PC-9 (cell line): ENCODE data around the gene TNRC6C. TPM values are rescaled to one million over a fixed set of nuclear protein-coding genes. Genes with fewer than 3 reads are reported as not detected.

ENCODE experiments used
- BruUV-seq: library from RNA; stranded (reverse); fragments of 400-500 nt; replicated peaks from 2 replicates; lab custom pipeline; 2021; lab: Mats Ljungman, UMichigan
- CTCF ChIA-PET: fragments of 300-600 bp; sonication (Branson Sonifier 250); formaldehyde crosslinking; loops from one replicate; lab custom pipeline; 2022; ENCODE audit warnings: antibody characterized with exemption; lab: Charles Lee
- POLR2A ChIA-PET: fragments of 300-600 bp; sonication (Branson Sonifier 250); formaldehyde crosslinking; loops from one replicate; lab custom pipeline; 2022; ENCODE audit warnings: antibody characterized with exemption; ENCODE audit not compliant: unreplicated experiment; lab: Charles Lee
- DNase-seq, 2 experiments: peaks; one replicate each; pipeline versions ENCODE4 v3.0.0 to v3.0.0-alpha.2; 2015 to 2022; ENCODE audit warnings: mixed read lengths in 1 of 2
- H2AFZ ChIP-seq: fragments of 200-600 bp; sonication (generic); 2 replicates; pipeline ENCODE4 v1.8.1; 2017; ENCODE audit warnings: antibody characterized with exemption
- H3F3A ChIP-seq: fragments of 200-600 bp; sonication (generic); 2 replicates; pipeline ENCODE4 v1.8.1; 2017; ENCODE audit warnings: antibody characterized with exemption, mild to moderate bottlenecking, low read depth; ENCODE audit not compliant: insufficient read depth
- H3K27ac ChIP-seq: fragments of 200-600 bp; sonication (generic); 2 replicates; pipeline ENCODE4 v1.6.1; 2016; ENCODE audit warnings: mixed run types
- H3K27me3 ChIP-seq: fragments of 200-600 bp; sonication (generic); 2 replicates; pipeline ENCODE4 v1.6.1; 2016; ENCODE audit warnings: low read depth, mixed run types; ENCODE audit not compliant: insufficient read depth
- H3K36me3 ChIP-seq: fragments of 200-600 bp; sonication (generic); 2 replicates; pipeline ENCODE4 v1.6.1; 2016; ENCODE audit warnings: low read depth, mixed run types
- H3K4me1 ChIP-seq: fragments of 200-600 bp; sonication (generic); replicated peaks from 2 replicates; pipeline ENCODE4 v1.6.1; 2016; ENCODE audit warnings: mixed run types; ENCODE audit not compliant: insufficient read depth
- H3K4me2 ChIP-seq: fragments of 200-600 bp; sonication (generic); 2 replicates; pipeline ENCODE4 v1.6.1; 2017; ENCODE audit warnings: mixed run types
- H3K4me3 ChIP-seq: fragments of 200-600 bp; sonication (generic); 2 replicates; pipeline ENCODE4 v1.6.1; 2016; ENCODE audit warnings: mixed run types
- H3K79me2 ChIP-seq: fragments of 200-600 bp; sonication (generic); 2 replicates; pipeline ENCODE4 v1.6.1; 2017; ENCODE audit warnings: low read depth, mixed run types
- H3K9me2 ChIP-seq: fragments of 200-600 bp; sonication (generic); 2 replicates; pipeline ENCODE4 v1.8.1; 2017; ENCODE audit warnings: mild to moderate bottlenecking; ENCODE audit not compliant: insufficient read depth
- H3K9me3 ChIP-seq: fragments of 200-600 bp; sonication (generic); 2 replicates; pipeline ENCODE4 v1.8.1; 2016; ENCODE audit warnings: low read depth; ENCODE audit not compliant: insufficient read depth
- H4K20me1 ChIP-seq: fragments of 200-600 bp; sonication (generic); 2 replicates; pipeline ENCODE4 v1.8.1; 2017; ENCODE audit not compliant: insufficient read depth
- EZH2 ChIP-seq: fragments of 200-600 bp; sonication (generic); IDR thresholded peaks from 2 replicates; pipeline ENCODE4 v1.8.0; 2017; ENCODE audit warnings: antibody characterized with exemption, low read depth
- intact Hi-C: fragments of 100-400 bp; cut with micrococcal nuclease; formaldehyde crosslinking; loops from one replicate; pipeline ENCODE4 v1.10.0; 2022; ENCODE audit not compliant: unreplicated experiment
- total RNA-seq: library from RNA; stranded (reverse); gene quantifications from 2 replicates; pipeline ENCODE4 v1.2.3, GENCODE V29; 2021
- TF ChIP-seq, protein P1 (sequence below): fragments of 200-600 bp; sonication (generic); conservative IDR thresholded peaks from 2 replicates; pipeline ENCODE4 v1.6.1; 2017; ENCODE audit warnings: mixed run types, antibody characterized with exemption, mild to moderate bottlenecking, moderate library complexity

The TNRC6C gene
- total RNA-seq, 1 experiment from 2014 or later: 0.37 TPM

GRCh38 chr17:78101112-78101511, 142.6 kb downstream of the TNRC6C start:
- no peak for DNase-seq
- ChIA-PET CTCF (no interaction called here), POLR2A (no interaction called here)
- no peak overlapping the region for H3K27ac ChIP-seq
- BruUV-seq: no TSS peak
- no peaks in the 10 kb centered on the region for H3K4me1 ChIP-seq
- no peaks in the 10 kb centered on the region for H3K36me3 ChIP-seq
- no peak for TF ChIP-seq EZH2
- TF ChIP-seq, protein P1, sequence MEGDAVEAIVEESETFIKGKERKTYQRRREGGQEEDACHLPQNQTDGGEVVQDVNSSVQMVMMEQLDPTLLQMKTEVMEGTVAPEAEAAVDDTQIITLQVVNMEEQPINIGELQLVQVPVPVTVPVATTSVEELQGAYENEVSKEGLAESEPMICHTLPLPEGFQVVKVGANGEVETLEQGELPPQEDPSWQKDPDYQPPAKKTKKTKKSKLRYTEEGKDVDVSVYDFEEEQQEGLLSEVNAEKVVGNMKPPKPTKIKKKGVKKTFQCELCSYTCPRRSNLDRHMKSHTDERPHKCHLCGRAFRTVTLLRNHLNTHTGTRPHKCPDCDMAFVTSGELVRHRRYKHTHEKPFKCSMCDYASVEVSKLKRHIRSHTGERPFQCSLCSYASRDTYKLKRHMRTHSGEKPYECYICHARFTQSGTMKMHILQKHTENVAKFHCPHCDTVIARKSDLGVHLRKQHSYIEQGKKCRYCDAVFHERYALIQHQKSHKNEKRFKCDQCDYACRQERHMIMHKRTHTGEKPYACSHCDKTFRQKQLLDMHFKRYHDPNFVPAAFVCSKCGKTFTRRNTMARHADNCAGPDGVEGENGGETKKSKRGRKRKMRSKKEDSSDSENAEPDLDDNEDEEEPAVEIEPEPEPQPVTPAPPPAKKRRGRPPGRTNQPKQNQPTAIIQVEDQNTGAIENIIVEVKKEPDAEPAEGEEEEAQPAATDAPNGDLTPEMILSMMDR: no peak
- no peaks in the 10 kb centered on the region for H3K9me2 ChIP-seq
- H3K9me3 ChIP-seq: no peaks in the 10 kb centered on the region
- intact Hi-C loops: no loop called here
- H2AFZ ChIP-seq: no peak overlapping the region
- no peaks in the 10 kb centered on the region for H4K20me1 ChIP-seq
- no peak overlapping the region for H3K4me2 ChIP-seq
- no peaks in the 10 kb centered on the region for H3K79me2 ChIP-seq
- H3K4me3 ChIP-seq: no peak overlapping the region
- no peaks in the 10 kb centered on the region for H3K27me3 ChIP-seq
- H3F3A ChIP-seq: no peaks in the 10 kb centered on the region

DNA sequence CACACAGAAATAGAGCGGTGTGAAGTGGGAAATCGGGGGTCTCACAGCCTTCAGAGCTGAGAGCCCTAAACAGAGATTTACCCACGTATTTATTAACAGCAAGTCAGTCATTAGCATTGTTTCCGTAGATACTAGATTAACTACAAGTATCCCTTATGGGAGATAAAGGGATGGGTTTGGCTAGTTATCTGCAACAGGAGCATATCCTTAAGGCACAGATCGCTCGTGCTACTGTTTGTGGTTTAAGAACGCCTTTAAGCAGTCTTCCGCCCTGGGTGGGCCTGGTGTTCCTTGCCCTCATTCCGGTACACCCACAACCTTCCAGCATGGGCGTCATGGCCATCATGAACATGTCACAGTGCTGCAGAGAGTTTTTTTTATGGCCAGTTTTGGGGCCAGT, 143.0 kb downstream of the TNRC6C start:
- Histone ChIP-seq H3K79me2 (no peaks in the 10 kb centered on the region), H4K20me1 (no peaks in the 10 kb centered on the region), H3K27ac (no peak overlapping the region), H3K36me3 (no peaks in the 10 kb centered on the region), H3K4me1 (no peaks in the 10 kb centered on the region), H2AFZ (no peak overlapping the region), H3K4me2 (no peak overlapping the region), H3K9me2 (no peaks in the 10 kb centered on the region), H3K4me3 (no peak overlapping the region), H3K27me3 (no peaks in the 10 kb centered on the region), H3F3A (no peaks in the 10 kb centered on the region), H3K9me3 (no peaks in the 10 kb centered on the region)
- BruUV-seq: no TSS peak
- no peak for DNase-seq
- intact Hi-C loops: no loop called here
- ChIA-PET POLR2A (no interaction called here), CTCF (no interaction called here)
- TF ChIP-seq, protein P1: no peak
- TF ChIP-seq EZH2: no peak

DNA sequence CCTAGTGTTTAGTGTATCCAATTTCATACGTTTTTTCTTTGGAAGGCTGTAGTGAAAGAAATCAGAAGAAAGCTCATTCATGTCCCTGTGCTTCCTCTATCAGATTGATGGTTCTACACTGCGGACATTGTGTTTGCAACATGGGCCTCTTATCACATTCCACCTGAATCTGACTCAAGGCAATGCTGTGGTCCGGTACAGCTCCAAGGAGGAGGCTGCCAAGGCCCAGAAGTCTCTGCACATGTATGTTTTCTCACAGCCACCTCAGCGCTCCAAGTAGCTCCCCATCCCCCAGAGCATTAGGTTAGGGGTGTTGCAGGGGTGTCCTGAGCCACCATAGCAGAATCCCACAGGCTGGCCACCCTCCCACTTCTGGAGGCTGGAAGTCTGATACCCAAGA, 144.8 kb downstream of the TNRC6C start:
- no peak overlapping the region for H3K27ac ChIP-seq
- no peaks in the 10 kb centered on the region for H3K79me2 ChIP-seq
- no peaks in the 10 kb centered on the region for H3F3A ChIP-seq
- no peaks in the 10 kb centered on the region for H4K20me1 ChIP-seq
- H3K9me3 ChIP-seq: no peaks in the 10 kb centered on the region
- no peaks in the 10 kb centered on the region for H3K36me3 ChIP-seq
- H3K4me1 ChIP-seq: no peaks in the 10 kb centered on the region
- intact Hi-C loops: no loop called here
- BruUV-seq: no TSS peak
- H3K4me2 ChIP-seq: no peak overlapping the region
- CTCF ChIA-PET: no interaction called here
- H3K9me2 ChIP-seq: no peaks in the 10 kb centered on the region
- H3K27me3 ChIP-seq: no peaks in the 10 kb centered on the region
- POLR2A ChIA-PET: no interaction called here
- H2AFZ ChIP-seq: no peak overlapping the region
- no peak overlapping the region for H3K4me3 ChIP-seq
- TF ChIP-seq, protein P1: no peak
- TF ChIP-seq EZH2: no peak
- no peak for DNase-seq
